ENCODE data around the gene PLA2G4E.
A peak's percentile ranks its signal among the peaks of the same experiment; 100 is the strongest.

The PLA2G4E gene

GRCh38 chr15:41952013-41952563, 68.8 kb downstream of the PLA2G4E start:
- DNase-seq: no peak

- no peak for DNase-seq
These were observed 69.3 kb downstream of the PLA2G4E start for GRCh38 chr15:41951571-41951970.

GRCh38 chr15:41950489-41950888, 70.4 kb downstream of the PLA2G4E start:
- no peak for DNase-seq

- DNase-seq: no peak
These were observed 70.7 kb downstream of the PLA2G4E start for GRCh38 chr15:41950127-41950483.

- no peak for DNase-seq
These were observed 71.3 kb downstream of the PLA2G4E start for GRCh38 chr15:41949401-41950126.

GRCh38 chr15:41948490-41948889, 72.4 kb downstream of the PLA2G4E start:
- no peak for DNase-seq

GRCh38 chr15:41946970-41947369, 73.9 kb downstream of the PLA2G4E start:
- DNase-seq: no peak

- no peak for DNase-seq
These were observed 75.1 kb downstream of the PLA2G4E start for GRCh38 chr15:41945731-41946130.

- DNase-seq: no peak
These were observed 75.6 kb downstream of the PLA2G4E start for GRCh38 chr15:41945221-41945620.

- DNase-seq: no peak
These were observed 76.4 kb downstream of the PLA2G4E start for GRCh38 chr15:41944313-41944940.

GRCh38 chr15:41943543-41944312, 77.1 kb downstream of the PLA2G4E start:
- DNase-seq: no peak

- no peak for DNase-seq
These were observed 78.0 kb downstream of the PLA2G4E start for GRCh38 chr15:41942886-41943285.

- DNase-seq: no peak
These were observed 79.0 kb downstream of the PLA2G4E start for GRCh38 chr15:41941644-41942415.

- DNase-seq: peak; percentile 42
These were observed 80.4 kb downstream of the PLA2G4E start for GRCh38 chr15:41940441-41940857.

- no peak for DNase-seq
These were observed 80.9 kb downstream of the PLA2G4E start for GRCh38 chr15:41939986-41940385.

- DNase-seq: no peak
These were observed 83.3 kb downstream of the PLA2G4E start for GRCh38 chr15:41937568-41937923.

GRCh38 chr15:41936649-41937567, 83.9 kb downstream of the PLA2G4E start:
- DNase-seq: peak; percentile 89

- DNase-seq: no peak
These were observed 84.7 kb downstream of the PLA2G4E start for GRCh38 chr15:41936155-41936554.

GRCh38 chr15:41935566-41936020, 85.2 kb downstream of the PLA2G4E start:
- peak; percentile 42 for DNase-seq

GRCh38 chr15:41934843-41935242, 86.0 kb downstream of the PLA2G4E start:
- DNase-seq: peak; percentile 85

GRCh38 chr15:41933771-41934170, 87.1 kb downstream of the PLA2G4E start:
- no peak for DNase-seq

- no peak for DNase-seq
These were observed 87.5 kb downstream of the PLA2G4E start for GRCh38 chr15:41933326-41933725.

Data from CD4-positive, alpha-beta T cell treated with Interleukin-10 for 1 hour (primary cell).